Measurements from ENCODE around the gene FGR.

DNA sequence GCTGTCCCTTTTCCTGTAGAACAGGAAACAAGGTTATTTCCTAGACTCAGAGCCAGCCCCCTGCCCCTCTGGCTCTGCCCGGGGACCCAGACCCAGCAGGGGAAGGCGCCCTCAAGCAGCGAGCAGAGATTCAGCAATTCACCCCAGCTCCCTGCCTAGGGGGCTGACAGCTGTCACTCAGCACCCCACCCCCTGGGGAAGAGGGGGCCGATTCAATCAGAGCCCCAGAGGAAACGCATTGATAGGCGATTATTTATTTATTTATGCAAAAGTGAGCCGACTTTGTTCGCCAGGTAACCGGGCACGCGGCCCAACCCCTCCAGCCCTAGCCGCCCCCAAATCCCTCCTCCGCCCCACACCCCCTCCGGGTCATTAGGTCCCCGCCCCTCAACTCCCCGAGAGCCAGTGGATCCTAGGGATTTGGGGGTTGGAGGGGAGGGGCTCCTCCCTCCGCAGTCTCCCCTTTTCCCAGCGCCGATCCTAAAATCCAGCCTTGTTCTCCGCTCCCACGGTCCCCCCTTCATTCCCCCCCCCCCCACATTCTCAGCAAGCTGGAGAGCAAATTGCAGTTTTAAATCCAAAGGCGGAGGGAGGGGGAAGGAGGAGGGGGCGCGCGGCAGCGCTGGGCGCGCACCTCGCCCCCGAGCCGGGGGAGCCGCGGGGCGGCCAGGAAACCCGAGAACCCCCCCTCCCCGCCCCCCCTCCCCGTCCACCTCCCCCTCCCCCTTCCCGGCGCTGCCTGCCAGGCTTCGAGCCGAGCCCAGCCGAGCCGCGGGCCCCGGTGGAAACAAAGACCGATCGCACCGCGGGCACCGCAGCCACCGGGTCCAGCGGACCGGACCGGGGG lies 32.3 kb downstream of the FGR start:
- TF ChIP-seq CTCF (conservative IDR thresholded peaks at IDR 0.05) (no peak), ZFX (IDR thresholded peaks at IDR 0.05) (no peak)
